HEK293 (cell line): Measurements from ENCODE around the gene TBC1D9B.

Experiments used
- CTCF ChIA-PET: fragments of 350-600 bp; formaldehyde crosslinking; extraction: SDS; loops from one replicate; lab custom pipeline; 2021; ENCODE audit warnings: antibody characterized with exemption; lab: Yijun Ruan, JAX
- POLR2A ChIA-PET: fragments of 300-600 bp; formaldehyde crosslinking; extraction: SDS; loops from one replicate; lab custom pipeline; 2020; ENCODE audit warnings: antibody characterized with exemption, inconsistent platforms; lab: Yijun Ruan, JAX
- H3K27ac ChIP-seq: fragments of 200-500 bp; sonication (Bioruptor generic); 2 replicates; pipeline ENCODE4 v1.5.1; 2014; ENCODE audit warnings: low read depth, low read length, control low read depth, inconsistent platforms; ENCODE audit errors: extremely low read depth
- H3K36me3 ChIP-seq, 2 experiments: fragments of 200-500 bp in 1 of 2; sonication (Bioruptor generic) in 1 of 2; 1 replicate in 1 of 2; 2 replicates in 1 of 2; pipeline ENCODE4 v1.5.1; 2014 to 2017; ENCODE audit warnings: inconsistent platforms in 2 of 2, low read length in 2 of 2; ENCODE audit not compliant: control insufficient read depth in 2 of 2, insufficient read depth in 1 of 2
- H3K4me1 ChIP-seq: fragments of 200-500 bp; sonication (Bioruptor generic); 2 replicates; pipeline ENCODE4 v1.5.1; 2014; ENCODE audit warnings: mild to moderate bottlenecking, low read length, inconsistent platforms; ENCODE audit not compliant: control insufficient read depth, insufficient read depth
- H3K4me3 ChIP-seq: 2 replicates; pipeline ENCODE4 v1.5.1; 2011; ENCODE audit warnings: low read depth, mild to moderate bottlenecking, control low read depth, low read length, moderate library complexity
- H3K9me3 ChIP-seq: fragments of 200-500 bp; sonication (Bioruptor generic); 2 replicates; pipeline ENCODE4 v1.5.1; 2014; ENCODE audit warnings: low read depth, low read length, inconsistent platforms; ENCODE audit not compliant: control insufficient read depth, insufficient read depth
- KLF16 ChIP-seq: fragments of 450-650 bp; formaldehyde crosslinking; IDR thresholded peaks from 2 replicates; pipeline ENCODE4 v1.5.1; 2017; ENCODE audit warnings: missing biosample characterization, missing genetic modification characterization
- MEIS1 ChIP-seq: sonication (generic); formaldehyde crosslinking; IDR thresholded peaks from 2 replicates; pipeline ENCODE4 v1.8.1; 2022; ENCODE audit warnings: missing genetic modification reagents, mild to moderate bottlenecking, borderline replicate concordance
- PRDM1 ChIP-seq: fragments of 450-650 bp; formaldehyde crosslinking; IDR thresholded peaks from 2 replicates; pipeline ENCODE4; 2016; ENCODE audit warnings: missing biosample characterization, missing genetic modification characterization
- SP2 ChIP-seq: fragments of 450-650 bp; formaldehyde crosslinking; IDR thresholded peaks from 2 replicates; pipeline ENCODE4 v1.5.1; 2016; ENCODE audit warnings: missing biosample characterization, missing genetic modification characterization
- WT1 ChIP-seq: fragments of 450-650 bp; formaldehyde crosslinking; IDR thresholded peaks from 2 replicates; pipeline ENCODE4 v1.5.1; 2016; ENCODE audit warnings: missing biosample characterization, missing genetic modification characterization
- ZBTB8A ChIP-seq: fragments of 450-650 bp; formaldehyde crosslinking; IDR thresholded peaks from 2 replicates; pipeline ENCODE4 v1.5.1; 2016; ENCODE audit warnings: missing biosample characterization, missing genetic modification characterization
- ZIC2 ChIP-seq: fragments of 450-650 bp; formaldehyde crosslinking; IDR thresholded peaks from 2 replicates; pipeline ENCODE4 v1.5.1; 2016; ENCODE audit warnings: missing biosample characterization, missing genetic modification characterization
- ZNF148 ChIP-seq: fragments of 450-650 bp; formaldehyde crosslinking; IDR thresholded peaks from 2 replicates; pipeline ENCODE4 v1.5.0; 2017; ENCODE audit warnings: missing biosample characterization, missing genetic modification characterization, borderline replicate concordance
- ZNF157 ChIP-seq: fragments of 450-650 bp; formaldehyde crosslinking; IDR thresholded peaks from 2 replicates; pipeline ENCODE4 v1.5.1; 2016; ENCODE audit warnings: missing biosample characterization, missing genetic modification characterization
- ZNF174 ChIP-seq: fragments of 450-650 bp; formaldehyde crosslinking; IDR thresholded peaks from 2 replicates; pipeline ENCODE4 v1.5.0; 2017; ENCODE audit warnings: missing biosample characterization, mild to moderate bottlenecking, missing genetic modification characterization
- ZNF2 ChIP-seq: fragments of 450-650 bp; formaldehyde crosslinking; IDR thresholded peaks from 2 replicates; pipeline ENCODE4 v1.5.1; 2016; ENCODE audit warnings: missing biosample characterization, missing genetic modification characterization
- ZNF214 ChIP-seq: fragments of 450-650 bp; formaldehyde crosslinking; IDR thresholded peaks from 2 replicates; pipeline ENCODE4 v1.5.1; 2017; ENCODE audit warnings: missing biosample characterization, mild to moderate bottlenecking, missing genetic modification characterization, borderline replicate concordance
- ZNF24 ChIP-seq: fragments of 450-650 bp; formaldehyde crosslinking; IDR thresholded peaks from 2 replicates; pipeline ENCODE4 v1.5.1; 2016; ENCODE audit warnings: missing biosample characterization, missing genetic modification characterization
- ZNF366 ChIP-seq: fragments of 450-650 bp; formaldehyde crosslinking; conservative IDR thresholded peaks from 2 replicates; pipeline ENCODE4 v1.5.1; 2016; ENCODE audit warnings: missing biosample characterization, missing genetic modification characterization
- ZNF426 ChIP-seq: fragments of 450-650 bp; formaldehyde crosslinking; IDR thresholded peaks from 2 replicates; pipeline ENCODE4 v1.5.1; 2017; ENCODE audit warnings: missing biosample characterization, missing genetic modification characterization, mild to moderate bottlenecking, inconsistent platforms, moderate library complexity
- ZNF433 ChIP-seq: fragments of 450-650 bp; formaldehyde crosslinking; IDR thresholded peaks from 2 replicates; pipeline ENCODE4 v1.5.1; 2016; ENCODE audit warnings: missing biosample characterization, missing genetic modification characterization, low read depth
- ZNF514 ChIP-seq: fragments of 450-650 bp; formaldehyde crosslinking; IDR thresholded peaks from 2 replicates; pipeline ENCODE4 v1.5.1; 2016; ENCODE audit warnings: missing biosample characterization, missing genetic modification characterization
- ZNF544 ChIP-seq: fragments of 450-650 bp; formaldehyde crosslinking; IDR thresholded peaks from 2 replicates; pipeline ENCODE4 v1.5.0; 2017; ENCODE audit warnings: missing biosample characterization, missing genetic modification characterization
- ZNF626 ChIP-seq: fragments of 450-650 bp; sonication (Bioruptor Pico); formaldehyde crosslinking; IDR thresholded peaks from 2 replicates; pipeline ENCODE4 v1.5.1; 2018; ENCODE audit warnings: missing biosample characterization, missing genetic modification characterization, inconsistent platforms
- ZNF658 ChIP-seq: fragments of 450-650 bp; formaldehyde crosslinking; IDR thresholded peaks from 2 replicates; pipeline ENCODE4; 2016; ENCODE audit warnings: missing biosample characterization, missing genetic modification characterization
- ZNF660 ChIP-seq: fragments of 450-650 bp; IDR thresholded peaks from 2 replicates; pipeline ENCODE4 v1.5.1; 2018; ENCODE audit warnings: missing biosample characterization, mild to moderate bottlenecking, missing genetic modification characterization
- ZNF664 ChIP-seq: fragments of 450-650 bp; formaldehyde crosslinking; IDR thresholded peaks from 2 replicates; pipeline ENCODE4 v1.5.1; 2016; ENCODE audit warnings: missing biosample characterization, missing genetic modification characterization
- ZSCAN16 ChIP-seq: fragments of 450-650 bp; formaldehyde crosslinking; IDR thresholded peaks from 2 replicates; pipeline ENCODE4 v1.5.1; 2016; ENCODE audit warnings: missing biosample characterization, missing genetic modification characterization
- ZSCAN30 ChIP-seq: fragments of 450-650 bp; IDR thresholded peaks from 2 replicates; pipeline ENCODE4 v1.5.1; 2018; ENCODE audit warnings: missing biosample characterization, mild to moderate bottlenecking, missing genetic modification characterization, moderate library complexity
- TF ChIP-seq, protein P1 (sequence below): IDR thresholded peaks from 2 replicates; pipeline ENCODE4 v1.6.1; 2011; ENCODE audit warnings: mild to moderate bottlenecking, low read depth, low read length, borderline replicate concordance

The TBC1D9B gene

GRCh38 chr5:179955630-179956029, 47.9 kb upstream of the TBC1D9B start:
- H3K4me3 ChIP-seq = no peak overlapping the region
- no peak overlapping the region for H3K27ac ChIP-seq
- CTCF ChIA-PET = no interaction called here
- peaks cover 3 to 12% of the 10 kb centered on the region in 2 experiments for H3K36me3 ChIP-seq
- no peaks in the 10 kb centered on the region for H3K4me1 ChIP-seq
- no peaks in the 10 kb centered on the region for H3K9me3 ChIP-seq
- POLR2A ChIA-PET = no interaction called here
- TF ChIP-seq ZNF174 (tag by site-specific recombination) = no peak

- Histone ChIP-seq H3K27ac (no peak overlapping the region), H3K4me1 (no peaks in the 10 kb centered on the region), H3K9me3 (no peaks in the 10 kb centered on the region), H3K4me3 (no peak overlapping the region), H3K36me3 (peaks cover 3 to 9% of the 10 kb centered on the region in 2 experiments)
- ChIA-PET CTCF (interaction anchor here (0.6 kb wide), 1 partner anchor 102 kb away, joined by 4 read pairs; no protein-coding TSS in a partner anchor), POLR2A (no interaction called here)
- TF ChIP-seq ZIC2 (tag by site-specific recombination) = peak; percentile 63
- no peak for TF ChIP-seq ZSCAN16 (tag by site-specific recombination)
These were observed 47.4 kb upstream of the TBC1D9B start for GRCh38 chr5:179955062-179955461.

DNA sequence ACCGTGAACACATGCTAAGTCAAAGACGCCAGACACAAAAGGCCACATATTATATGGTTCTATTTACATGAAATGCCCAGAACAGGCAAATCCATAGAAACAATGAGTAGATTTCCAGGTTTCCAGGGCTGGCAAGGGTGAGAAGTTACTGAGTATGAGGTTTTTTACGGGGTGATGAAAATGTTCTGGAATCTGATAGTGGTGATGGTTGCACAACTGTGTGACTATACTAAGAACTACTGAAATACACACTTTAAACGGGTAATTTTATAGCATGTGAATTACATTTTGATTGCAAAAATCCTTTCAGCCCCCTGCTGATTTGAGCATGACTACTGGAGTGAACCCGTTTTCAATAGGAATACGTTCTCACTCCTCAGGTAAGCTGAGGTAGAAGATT, 46.7 kb upstream of the TBC1D9B start:
- H3K27ac ChIP-seq = no peak overlapping the region
- H3K4me3 ChIP-seq = no peak overlapping the region
- H3K9me3 ChIP-seq = no peaks in the 10 kb centered on the region
- TF ChIP-seq ZNF148 (tag by site-specific recombination) (no peak), ZNF157 (tag by site-specific recombination) (no peak), ZNF433 (tag by site-specific recombination) (no peak), ZBTB8A (tag by site-specific recombination) (no peak), SP2 (tag by site-specific recombination) (no peak), ZNF544 (tag by site-specific recombination) (no peak), ZNF514 (no peak), MEIS1 (CRISPR knock-in tag) (no peak), ZNF660 (tag by site-specific recombination) (no peak), ZNF658 (tag by site-specific recombination) (no peak), ZNF24 (tag by site-specific recombination) (no peak), PRDM1 (tag by site-specific recombination) (no peak), ZNF664 (tag by site-specific recombination) (no peak), WT1 (tag by site-specific recombination) (no peak), ZNF626 (tag by site-specific recombination) (no peak)
- TF ChIP-seq, all 188 proteins: peak for 0
- ChIA-PET POLR2A (no interaction called here), CTCF (interaction anchor here (0.6 kb wide), 1 partner anchor 103 kb away, joined by 4 read pairs; no protein-coding TSS in a partner anchor)
- Histone ChIP-seq H3K36me3 (peaks cover 3 to 9% of the 10 kb centered on the region in 2 experiments), H3K4me1 (no peaks in the 10 kb centered on the region)

GRCh38 chr5:179953987-179954386, 46.3 kb upstream of the TBC1D9B start:
- peaks cover 3 to 9% of the 10 kb centered on the region in 2 experiments for H3K36me3 ChIP-seq
- POLR2A ChIA-PET = no interaction called here
- CTCF ChIA-PET = no interaction called here

More at GRCh38 chr5:179953987-179954386, 46.3 kb upstream of the TBC1D9B start:
- no peak overlapping the region for H3K4me3 ChIP-seq
- H3K27ac ChIP-seq = no peak overlapping the region
- TF ChIP-seq ZNF426 (tag by site-specific recombination) (no peak), ZNF366 (tag by site-specific recombination) (no peak), ZSCAN30 (tag by site-specific recombination) (no peak), ZNF214 (tag by site-specific recombination) (no peak), ZNF148 (tag by site-specific recombination) (no peak), ZNF2 (tag by site-specific recombination) (no peak), KLF16 (tag by site-specific recombination) (no peak)
- TF ChIP-seq, protein P1, sequence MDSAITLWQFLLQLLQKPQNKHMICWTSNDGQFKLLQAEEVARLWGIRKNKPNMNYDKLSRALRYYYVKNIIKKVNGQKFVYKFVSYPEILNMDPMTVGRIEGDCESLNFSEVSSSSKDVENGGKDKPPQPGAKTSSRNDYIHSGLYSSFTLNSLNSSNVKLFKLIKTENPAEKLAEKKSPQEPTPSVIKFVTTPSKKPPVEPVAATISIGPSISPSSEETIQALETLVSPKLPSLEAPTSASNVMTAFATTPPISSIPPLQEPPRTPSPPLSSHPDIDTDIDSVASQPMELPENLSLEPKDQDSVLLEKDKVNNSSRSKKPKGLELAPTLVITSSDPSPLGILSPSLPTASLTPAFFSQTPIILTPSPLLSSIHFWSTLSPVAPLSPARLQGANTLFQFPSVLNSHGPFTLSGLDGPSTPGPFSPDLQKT = no peak
- no peaks in the 10 kb centered on the region for H3K4me1 ChIP-seq
- H3K9me3 ChIP-seq = no peaks in the 10 kb centered on the region
